ENCODE measurements around the gene SHISA8. TPM values are rescaled to one million over a fixed set of nuclear protein-coding genes. Genes with fewer than 3 reads are reported as not detected.

The SHISA8 gene
- polyA plus RNA-seq, 2 donors: 0.07 TPM; not detected in 1

DNA sequence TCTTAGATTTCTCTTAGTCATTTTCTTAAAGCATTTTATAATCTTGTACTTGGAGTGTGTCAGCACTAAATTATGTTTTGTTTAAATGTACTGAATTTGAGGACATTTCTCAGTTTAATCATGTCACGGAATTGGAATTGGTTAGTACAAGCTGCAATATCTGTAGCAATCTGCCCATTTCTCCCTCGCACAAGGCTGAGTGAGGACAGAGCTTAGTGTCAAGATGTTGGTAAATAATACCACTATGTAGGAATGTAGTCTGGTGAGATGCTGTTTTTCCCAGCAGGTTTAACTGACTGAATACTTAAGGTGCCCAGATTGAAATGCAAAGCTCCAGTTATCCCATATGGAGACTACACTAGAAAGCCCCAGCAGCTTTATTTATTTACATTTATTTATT lies 51.4 kb downstream of the SHISA8 start:
- WGBS, 2 donors: 70 to 72% methylated on average over 2 of the region's 2 CpGs
- peaks cover 3 to 9% of the 10 kb centered on the region in 2 donors for H3K36me3 ChIP-seq (ENCODE audit: control insufficient read depth in 2 of 2, insufficient read depth in 2 of 2, low read length in 1 of 2)

DNA sequence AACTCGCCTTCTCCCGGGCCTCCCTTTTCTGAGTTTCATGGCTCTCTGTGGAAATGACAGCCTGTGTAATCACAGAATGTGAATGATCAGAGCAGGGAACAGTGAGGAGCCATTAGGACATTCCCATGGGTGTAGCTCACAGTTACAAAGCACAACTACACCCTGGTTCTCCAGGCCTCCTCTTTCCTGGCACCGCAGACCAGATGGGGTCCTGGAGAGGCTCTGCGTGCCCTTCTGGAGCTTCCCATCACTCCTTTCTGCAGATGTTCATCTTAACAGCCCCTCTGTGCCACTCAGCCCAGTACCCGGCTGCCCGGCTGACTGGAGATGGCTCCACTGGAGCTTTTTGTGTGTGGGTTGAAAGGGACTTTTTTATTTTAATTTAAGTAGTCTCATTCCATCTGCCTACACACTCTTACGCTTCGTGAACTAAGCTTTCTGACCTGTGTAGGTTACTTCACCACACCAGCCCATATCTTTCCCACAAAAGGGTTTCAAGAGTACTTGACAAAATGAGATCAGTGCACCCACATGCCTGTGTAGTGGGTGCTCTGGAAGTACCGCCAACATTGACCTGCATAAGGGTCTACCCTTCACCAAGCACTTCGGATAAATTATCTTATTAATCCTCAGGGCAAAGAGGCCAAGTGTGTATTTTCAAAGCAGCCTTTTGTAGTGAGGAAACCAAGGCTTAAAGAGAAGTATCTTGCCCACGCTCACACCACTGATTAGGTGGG lies 52.2 kb downstream of the SHISA8 start:
- WGBS, 2 donors: 66 to 71% methylated on average over 11 of the region's 11 CpGs
- Histone ChIP-seq H3K4me3 (ENCODE audit: low read depth in 1 of 2, low read length in 2 of 2) (no peak overlapping the region), H3K27me3 (ENCODE audit: control insufficient read depth in 1 of 2, insufficient read depth in 2 of 2, low read length in 2 of 2) (no peaks in the 10 kb centered on the region), H3K27ac (ENCODE audit: low read depth in 2 of 2, low read length in 1 of 2) (peak overlapping the region; percentile 46 to 84), H3K9me3 (ENCODE audit: control insufficient read depth in 2 of 2, insufficient read depth in 1 of 2, low read depth in 1 of 2, low read length in 1 of 2) (no peaks in the 10 kb centered on the region), H3K36me3 (ENCODE audit: control insufficient read depth in 2 of 2, insufficient read depth in 2 of 2, low read length in 1 of 2) (peaks cover 3 to 8% of the 10 kb centered on the region in 2 donors), H3K4me1 (ENCODE audit: control insufficient read depth in 2 of 2, insufficient read depth in 2 of 2, low read length in 1 of 2) (peaks cover 2 to 5% of the 10 kb centered on the region in 2 donors)

More for the DNA sequence above, 51.4 kb downstream of the SHISA8 start:
- no peaks in the 10 kb centered on the region for H3K9me3 ChIP-seq (ENCODE audit: control insufficient read depth in 2 of 2, insufficient read depth in 1 of 2, low read depth in 1 of 2, low read length in 1 of 2)
- peaks cover 2 to 5% of the 10 kb centered on the region in 2 donors for H3K4me1 ChIP-seq (ENCODE audit: control insufficient read depth in 2 of 2, insufficient read depth in 2 of 2, low read length in 1 of 2)
- no peak overlapping the region for H3K27ac ChIP-seq (ENCODE audit: low read depth in 2 of 2, low read length in 1 of 2)
- no peaks in the 10 kb centered on the region for H3K27me3 ChIP-seq (ENCODE audit: control insufficient read depth in 1 of 2, insufficient read depth in 2 of 2, low read length in 2 of 2)
- no peak overlapping the region for H3K4me3 ChIP-seq (ENCODE audit: low read depth in 1 of 2, low read length in 2 of 2)

DNA sequence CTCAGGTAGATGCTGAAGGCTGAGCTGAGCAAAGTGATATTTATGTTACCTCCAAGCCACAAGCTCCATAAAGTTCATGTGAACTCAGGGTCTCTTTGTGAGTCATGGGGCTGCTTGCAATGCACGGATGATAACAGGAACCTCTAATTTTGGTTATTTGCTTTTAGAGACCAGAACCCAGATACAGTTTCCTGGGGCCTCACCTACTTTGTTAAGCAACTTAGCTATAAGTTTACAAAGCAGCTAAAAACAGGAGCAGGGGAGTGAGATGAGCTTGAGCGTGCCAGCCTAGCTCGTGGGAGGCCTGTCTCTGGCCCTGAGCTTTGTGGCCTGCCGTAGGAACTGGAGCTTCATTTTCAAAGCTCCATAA lies 52.7 kb downstream of the SHISA8 start:
- Histone ChIP-seq H3K27me3 (ENCODE audit: control insufficient read depth in 1 of 2, insufficient read depth in 2 of 2, low read length in 2 of 2) (no peaks in the 10 kb centered on the region), H3K27ac (ENCODE audit: low read depth in 2 of 2, low read length in 1 of 2) (peak overlapping the region; percentile 46 to 84), H3K9me3 (ENCODE audit: control insufficient read depth in 2 of 2, insufficient read depth in 1 of 2, low read depth in 1 of 2, low read length in 1 of 2) (no peaks in the 10 kb centered on the region), H3K36me3 (ENCODE audit: control insufficient read depth in 2 of 2, insufficient read depth in 2 of 2, low read length in 1 of 2) (peaks cover 3 to 7% of the 10 kb centered on the region in 2 donors), H3K4me3 (ENCODE audit: low read depth in 1 of 2, low read length in 2 of 2) (no peak overlapping the region), H3K4me1 (ENCODE audit: control insufficient read depth in 2 of 2, insufficient read depth in 2 of 2, low read length in 1 of 2) (peaks cover 3 to 6% of the 10 kb centered on the region in 2 donors)
- 49 to 56% methylated on average over 4 of the region's 4 CpGs for WGBS, 2 donors

Other genes with a start within 250 kb of the SHISA8 start
- gene SNU13, start 226.2 kb downstream of the SHISA8 start, polyA plus RNA-seq: 100 to 1,000 TPM in 1 of 2 donors, 10 to 100 TPM in 1; 95.9 to 110 TPM
- gene MEI1, start 215.6 kb downstream of the SHISA8 start, polyA plus RNA-seq: under 1 TPM; 0.36 to 0.79 TPM
- gene CCDC134, start 114.4 kb downstream of the SHISA8 start, polyA plus RNA-seq: 1 to 10 TPM; 1.5 to 1.9 TPM
- 10 to 100 TPM; 66.4 to 76.4 TPM for gene SREBF2, start 82.0 kb downstream of the SHISA8 start, polyA plus RNA-seq
- gene TNFRSF13C, start 11.7 kb upstream of the SHISA8 start, polyA plus RNA-seq: under 1 TPM; 0.36 to 0.47 TPM
- 10 to 100 TPM; 16.5 to 18.8 TPM for gene CENPM, start 32.1 kb upstream of the SHISA8 start, polyA plus RNA-seq
- under 1 TPM; 0.11 to 0.18 TPM for gene SEPTIN3, start 54.4 kb upstream of the SHISA8 start, polyA plus RNA-seq
- gene WBP2NL, start 83.7 kb upstream of the SHISA8 start, polyA plus RNA-seq: under 1 TPM; 0.13 to 0.59 TPM
- gene NAGA, start 155.7 kb upstream of the SHISA8 start, polyA plus RNA-seq: 10 to 100 TPM in 1 of 2 donors, 1 to 10 TPM in 1; 6.9 to 12.3 TPM
- 10 to 100 TPM in 1 of 2 donors, 1 to 10 TPM in 1; 6.1 to 10.0 TPM for gene PHETA2, start 159.2 kb upstream of the SHISA8 start, polyA plus RNA-seq
- 100 to 1,000 TPM; 111 to 116 TPM for gene SMDT1, start 164.6 kb upstream of the SHISA8 start, polyA plus RNA-seq
- 100 to 1,000 TPM in 1 of 2 donors, 10 to 100 TPM in 1; 93.3 to 107 TPM for gene NDUFA6, start 175.7 kb upstream of the SHISA8 start, polyA plus RNA-seq
- 1 to 10 TPM; 1.2 to 6.3 TPM for gene CYP2D6, start 215.7 kb upstream of the SHISA8 start, polyA plus RNA-seq